ENCODE results near the gene ZNF100.
"Not testable (repeated sequence)": the region's sequence is repeated elsewhere in the genome, so short reads cannot be mapped to it uniquely, and the experiment has no call there.

ZNF100 gene

DNA sequence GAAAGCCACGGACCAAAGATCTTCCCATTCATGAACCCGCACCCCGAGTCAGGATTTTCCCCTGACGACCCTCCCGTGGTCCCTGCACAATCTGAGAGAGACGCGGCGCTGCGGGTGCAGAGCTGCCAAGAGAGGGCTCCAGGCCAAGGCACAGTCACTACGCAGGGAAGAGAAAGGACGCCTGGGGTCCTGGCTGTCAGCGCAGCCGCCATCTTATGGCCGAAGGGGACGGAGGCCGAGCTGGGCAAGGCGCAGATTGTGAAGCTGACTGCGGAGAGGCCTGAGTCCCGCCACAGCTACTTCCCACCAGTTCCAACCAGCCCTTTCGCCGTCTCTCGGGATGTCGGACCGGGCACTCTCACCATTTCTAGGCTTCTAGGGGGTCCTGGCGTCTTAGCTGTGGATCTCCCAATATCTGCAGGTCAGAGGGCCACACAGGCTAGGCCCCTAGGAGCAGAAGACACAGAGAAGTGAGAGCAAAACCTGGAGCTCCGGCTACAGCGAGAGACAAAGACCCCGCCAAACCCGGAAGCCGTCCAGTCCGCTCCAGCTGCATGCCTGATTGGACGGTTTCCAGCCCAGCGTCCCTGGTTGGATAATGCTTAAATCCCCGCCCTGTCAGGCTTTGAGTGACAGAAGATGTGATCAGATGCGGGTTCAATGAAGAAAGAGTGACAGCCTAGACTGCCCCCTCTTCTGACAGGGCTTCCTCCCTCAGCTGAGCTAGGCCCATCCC lies at the start of gene ZNF100:
Gene ZNF100, minus strand, starts transcription at position 515 of the 736 bp plus-strand sequence. Its CDS starts 150 bp downstream, at position 365.
- peak; percentile 94 for DNase-seq

DNA sequence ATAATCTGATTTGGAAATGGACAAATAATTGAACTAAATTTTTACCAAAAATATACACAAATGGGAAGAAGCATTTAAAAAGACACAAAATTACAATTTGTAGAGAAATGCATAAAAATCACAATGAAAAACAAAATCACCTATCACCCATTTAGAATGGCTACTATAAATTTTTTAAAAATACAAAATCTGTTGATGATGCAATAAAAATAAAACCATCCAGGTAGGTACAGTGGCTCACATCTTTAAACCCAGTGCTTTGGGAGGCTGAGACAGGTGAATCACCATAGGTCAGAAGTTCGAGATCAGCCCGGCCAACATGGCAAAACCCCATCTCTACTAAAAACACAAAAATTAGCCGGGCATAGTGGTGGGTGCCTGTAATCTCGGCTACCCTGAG lies 45.1 kb upstream of the ZNF100 start:
- DNase-seq, result no peak

DNA sequence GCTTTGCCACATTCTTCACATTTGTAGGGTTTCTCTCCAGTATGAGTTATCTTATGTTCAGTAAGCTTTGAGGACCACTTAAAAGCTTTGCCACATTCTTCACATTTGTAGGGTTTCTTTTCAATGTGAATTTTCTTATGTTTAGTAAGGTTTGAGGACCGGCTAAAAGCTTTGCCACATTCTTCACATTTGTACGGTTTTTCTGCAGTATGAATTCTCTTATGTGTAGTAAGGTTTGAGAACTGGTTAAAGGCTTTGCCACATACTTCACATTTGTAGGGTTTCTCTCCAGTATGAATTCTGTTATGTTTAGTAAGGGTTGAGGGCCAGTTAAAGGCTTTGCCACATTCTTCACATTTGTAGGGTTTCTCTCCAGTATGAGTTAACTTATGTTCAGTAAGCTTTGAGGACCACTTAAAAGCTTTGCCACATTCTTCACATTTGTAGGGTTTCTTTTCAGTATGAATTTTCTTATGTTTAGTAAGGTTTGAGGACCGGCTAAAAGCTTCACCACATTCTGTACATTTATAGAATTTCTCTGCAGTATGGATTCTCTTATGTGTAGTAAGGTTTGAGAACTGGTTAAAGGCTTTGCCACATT lies 41.1 kb upstream of the ZNF100 start:
- DNase-seq, result not testable (repeated sequence)

DNA sequence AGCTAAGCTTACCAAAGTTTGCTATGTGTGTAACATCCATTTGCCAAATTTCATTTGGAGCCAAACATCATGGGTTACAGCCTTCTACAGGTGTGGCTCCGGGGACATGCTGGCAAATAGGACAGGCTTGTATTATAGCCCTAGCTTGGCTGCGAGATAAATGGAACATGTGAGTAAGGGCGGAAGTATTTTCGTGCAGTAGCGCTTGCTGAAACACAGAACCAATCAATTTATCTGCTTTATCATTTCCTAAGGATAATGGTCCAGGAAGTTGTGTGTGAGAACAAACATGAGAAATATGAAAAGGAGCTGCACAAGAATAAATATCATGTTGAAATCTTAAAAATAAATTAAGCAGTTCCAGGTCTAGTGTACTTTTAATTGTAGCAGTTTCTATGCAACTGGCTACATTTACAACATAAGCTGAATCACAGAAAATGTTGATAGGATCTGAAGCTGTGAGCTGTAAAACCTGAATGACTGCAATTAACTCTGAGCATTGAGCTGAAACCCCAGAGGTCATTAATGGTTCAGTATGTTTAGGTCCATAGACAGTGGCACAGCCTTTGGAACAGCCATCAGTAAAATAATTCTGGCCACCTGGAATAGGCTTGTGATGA lies 22.2 kb upstream of the ZNF100 start:
- no peak for DNase-seq

DNA sequence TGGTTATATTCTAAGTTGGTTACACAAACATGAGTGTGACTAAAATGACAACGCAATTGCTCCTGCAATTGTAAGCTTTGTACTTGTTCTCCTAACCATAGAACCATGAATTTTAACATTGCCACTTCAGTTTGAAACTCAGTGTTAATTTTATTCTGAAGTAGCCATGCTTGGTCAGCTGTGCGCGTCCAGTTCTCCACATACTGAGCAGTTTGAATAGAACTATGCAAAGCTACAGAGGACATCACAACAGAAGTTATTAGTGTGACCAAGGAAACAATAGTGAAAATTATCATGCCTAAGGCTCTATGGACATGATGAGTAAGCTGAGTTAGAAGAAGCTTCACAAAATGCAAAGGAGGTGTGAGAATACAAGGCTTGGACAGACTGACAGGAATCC lies 19.6 kb upstream of the ZNF100 start:
- DNase-seq, result no peak

DNA sequence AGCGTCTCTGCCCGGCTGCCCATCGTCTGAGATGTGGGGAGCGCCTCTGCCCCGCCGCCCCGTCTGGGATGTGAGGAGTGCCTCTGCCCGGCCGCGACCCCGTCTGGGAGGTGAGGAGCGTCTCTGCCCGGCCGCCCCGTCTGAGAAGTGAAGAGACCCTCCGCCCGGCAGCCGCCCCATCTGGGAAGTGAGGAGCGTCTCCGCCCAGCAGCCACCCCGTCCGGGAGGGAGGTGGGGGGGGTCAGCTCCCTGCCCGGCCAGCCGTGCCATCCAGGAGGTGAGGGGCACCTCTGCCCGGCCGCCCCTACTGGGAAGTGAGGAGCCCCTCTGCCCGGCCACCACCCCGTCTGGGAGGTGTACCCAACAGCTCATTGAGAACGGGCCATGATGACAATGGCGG lies 8.4 kb upstream of the ZNF100 start:
- DNase-seq, result not testable (repeated sequence)

DNA sequence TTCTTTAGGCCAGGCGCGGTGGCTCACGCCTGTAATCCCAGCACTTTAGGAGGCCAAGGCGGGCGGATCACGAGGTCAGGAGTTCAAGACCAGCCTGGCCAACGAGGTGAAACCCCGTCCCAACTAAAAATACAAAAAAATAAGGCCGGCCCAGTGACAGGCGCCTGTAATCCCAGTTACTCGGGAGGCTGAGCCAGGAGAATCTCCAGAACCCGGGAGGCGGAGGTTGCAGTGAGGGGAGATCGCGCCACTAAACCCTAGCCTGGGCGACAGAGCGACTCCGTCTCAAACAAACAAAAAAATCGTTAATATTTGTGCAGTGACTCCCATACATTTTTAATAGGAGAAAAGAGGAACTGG lies 694 bp downstream of the ZNF100 start:
- not testable (repeated sequence) for DNase-seq

DNA sequence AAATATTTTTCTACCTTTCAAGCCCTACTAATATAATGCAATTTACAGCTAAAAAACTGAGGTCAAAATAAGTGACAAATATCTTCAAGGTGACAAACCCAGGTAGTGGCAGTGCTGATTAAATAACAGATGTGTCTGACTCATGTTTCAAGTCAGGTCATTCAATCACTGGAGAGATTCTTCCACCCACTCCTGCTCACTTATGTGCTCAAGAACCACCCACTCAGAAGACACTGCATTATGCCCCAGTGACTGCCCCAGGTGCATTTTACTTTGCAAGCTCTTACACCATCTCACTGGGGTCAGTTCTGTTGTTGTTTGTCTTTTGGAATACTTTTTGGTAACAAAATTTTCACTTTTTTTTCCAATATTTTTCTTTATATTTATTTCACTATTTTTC lies 2.2 kb downstream of the ZNF100 start:
- DNase-seq, result no peak

DNA sequence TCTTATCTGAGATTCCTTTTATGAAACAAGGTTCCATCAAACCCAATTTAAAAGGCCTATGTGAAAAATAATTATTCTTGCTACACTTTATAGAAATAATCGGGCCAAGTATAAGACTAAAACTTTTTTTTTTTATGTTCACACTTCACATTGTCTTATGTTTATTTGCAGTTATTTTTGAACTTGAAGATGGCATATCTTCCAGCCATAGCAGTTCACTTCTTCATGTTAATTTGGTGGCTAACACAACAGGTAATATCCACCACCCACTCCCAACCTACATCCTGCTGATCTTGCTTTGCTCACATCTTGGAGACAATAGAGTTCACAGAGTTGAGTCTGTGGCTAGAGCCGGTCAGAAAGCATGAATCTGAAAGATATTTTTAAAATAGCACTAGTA lies 5.8 kb downstream of the ZNF100 start:
- DNase-seq, result not testable (repeated sequence)

DNA sequence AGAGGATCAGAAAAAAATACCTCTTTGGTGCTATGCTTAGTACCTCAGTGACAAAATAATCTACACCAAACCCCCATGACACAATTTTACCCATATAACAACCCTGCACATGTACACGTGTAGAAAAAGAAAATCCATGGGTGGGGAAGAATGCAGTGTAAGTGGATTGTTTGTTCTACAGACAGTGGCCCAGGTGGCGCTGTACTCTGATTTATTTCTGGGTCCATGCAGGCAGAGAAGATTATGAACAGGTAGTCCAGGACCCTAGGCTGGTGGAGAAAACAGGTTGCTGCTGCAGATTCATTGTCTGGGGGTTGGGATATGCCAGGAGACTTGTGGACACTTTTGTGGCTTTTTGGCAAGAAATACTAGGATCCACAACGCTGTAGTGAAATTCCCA lies 9.1 kb downstream of the ZNF100 start:
- no peak for DNase-seq

DNA sequence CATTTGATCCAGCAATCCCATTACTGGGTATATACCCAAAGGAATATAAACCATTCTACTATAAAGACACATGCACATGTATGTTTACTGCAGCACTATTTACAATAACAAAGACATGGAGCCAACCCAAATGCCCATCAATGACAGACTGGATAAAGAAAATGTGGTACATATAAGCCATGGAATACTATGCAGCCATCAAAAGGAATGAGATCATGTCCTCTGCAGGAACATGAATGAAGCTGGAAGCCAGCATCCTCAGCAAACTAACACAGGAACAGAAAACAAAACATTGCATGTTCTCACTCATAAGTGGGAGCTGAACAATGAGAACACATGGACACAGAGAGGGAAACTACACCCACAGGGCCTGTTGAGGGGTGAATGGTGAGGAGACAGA lies 11.8 kb downstream of the ZNF100 start:
- DNase-seq, result not testable (repeated sequence)

DNA sequence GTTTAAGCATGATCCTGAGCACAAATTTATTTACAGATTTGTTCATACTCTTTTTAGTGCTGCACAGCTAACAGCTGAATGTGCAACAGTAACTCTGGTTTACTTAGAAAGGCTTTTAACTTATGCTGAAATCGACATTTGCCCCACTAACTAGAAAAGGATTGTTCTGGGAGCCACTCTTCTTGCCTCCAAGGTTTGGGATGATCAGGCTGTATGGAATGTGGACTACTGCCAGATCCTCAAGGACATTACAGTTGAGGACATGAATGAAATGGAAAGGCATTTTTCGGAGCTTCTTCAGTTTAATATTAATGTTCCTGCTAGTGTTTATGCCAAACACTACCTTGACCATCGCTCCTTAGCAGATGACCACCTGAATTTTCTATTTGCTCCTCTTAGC lies 16.0 kb downstream of the ZNF100 start:
- no peak for DNase-seq

DNA sequence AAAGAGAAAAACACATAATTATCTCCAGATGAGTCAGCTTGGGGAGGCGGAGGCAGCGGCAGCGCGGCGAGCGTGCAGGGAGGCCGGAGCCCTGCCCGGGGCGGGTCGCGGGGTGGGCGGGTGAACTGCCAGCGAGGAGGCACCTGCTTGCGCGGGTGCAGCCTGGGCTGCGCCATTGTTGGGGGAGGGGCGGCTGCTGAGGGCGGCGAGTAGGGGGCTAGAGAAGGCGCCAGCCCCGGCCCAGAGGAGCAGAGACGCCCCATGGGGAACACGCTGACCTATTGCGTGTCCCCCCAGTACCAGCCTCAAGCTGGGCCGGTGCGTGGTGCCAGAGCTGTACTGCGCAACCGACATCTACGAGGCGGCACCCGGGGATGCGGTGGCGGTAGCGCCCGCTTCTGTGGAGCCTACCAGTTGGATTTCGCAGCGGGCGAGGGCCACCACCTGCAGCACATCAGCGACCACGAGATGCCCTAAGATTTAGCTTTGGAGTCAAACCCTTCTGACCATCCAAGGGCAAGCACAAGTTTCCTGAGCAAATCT lies 16.7 kb downstream of the ZNF100 start:
- no peak for DNase-seq

DNA sequence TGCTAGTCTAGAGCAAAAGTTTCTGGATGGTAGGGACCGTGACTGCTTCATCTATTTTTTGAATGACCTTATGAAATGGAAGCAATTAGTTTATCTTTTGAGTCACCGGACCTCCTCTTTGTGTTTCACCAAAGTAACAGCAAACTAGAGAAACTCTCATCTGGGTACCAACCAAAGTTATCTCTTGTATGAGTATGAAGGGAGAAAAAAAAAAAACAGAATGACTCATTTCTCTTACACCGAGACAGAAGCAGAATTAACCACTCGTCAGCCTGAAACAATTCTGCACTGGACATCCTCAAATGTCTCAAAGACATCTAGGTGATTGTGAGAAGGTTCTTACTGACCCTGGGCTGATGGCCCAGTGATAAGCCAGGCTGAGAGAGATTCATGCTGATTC lies 18.3 kb downstream of the ZNF100 start:
- DNase-seq, result no peak

DNA sequence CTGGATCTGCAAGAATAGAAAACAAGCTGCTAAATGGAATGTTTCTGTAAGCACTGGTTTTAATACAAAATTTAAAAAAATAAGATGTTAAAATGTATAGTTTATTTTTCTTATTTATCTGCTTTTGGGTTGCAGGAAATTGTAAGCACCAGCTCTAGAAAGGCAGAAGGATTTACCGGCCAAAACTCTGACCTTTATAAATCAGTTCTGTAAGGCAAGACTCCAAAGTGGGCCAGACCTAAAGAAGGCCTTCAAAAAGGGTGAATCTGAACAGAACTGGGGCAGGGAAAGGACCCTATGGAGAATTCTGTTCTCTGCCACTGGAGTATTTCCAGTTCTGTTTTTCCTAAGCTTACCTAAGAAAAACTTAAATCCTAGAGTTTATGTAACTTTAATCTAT lies 19.3 kb downstream of the ZNF100 start:
- no peak for DNase-seq

DNA sequence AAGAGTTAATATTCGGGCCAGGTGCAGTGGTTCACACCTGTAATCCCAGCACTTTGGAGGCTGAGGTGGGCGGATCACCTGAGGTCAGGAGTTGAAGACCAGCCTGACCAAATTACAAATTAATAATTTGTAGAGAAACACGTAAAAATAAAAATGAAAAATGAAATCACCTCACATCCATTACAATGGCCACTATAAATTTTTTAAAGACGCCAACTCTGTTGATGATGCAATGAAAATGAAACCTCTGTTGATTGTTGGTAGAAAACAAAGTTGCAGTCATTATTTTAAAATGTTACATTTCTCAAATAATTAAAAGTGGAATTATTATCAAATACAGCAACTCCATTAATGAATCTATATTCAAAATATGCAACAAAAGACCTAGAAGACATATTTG lies 26.8 kb downstream of the ZNF100 start:
- no peak for DNase-seq

DNA sequence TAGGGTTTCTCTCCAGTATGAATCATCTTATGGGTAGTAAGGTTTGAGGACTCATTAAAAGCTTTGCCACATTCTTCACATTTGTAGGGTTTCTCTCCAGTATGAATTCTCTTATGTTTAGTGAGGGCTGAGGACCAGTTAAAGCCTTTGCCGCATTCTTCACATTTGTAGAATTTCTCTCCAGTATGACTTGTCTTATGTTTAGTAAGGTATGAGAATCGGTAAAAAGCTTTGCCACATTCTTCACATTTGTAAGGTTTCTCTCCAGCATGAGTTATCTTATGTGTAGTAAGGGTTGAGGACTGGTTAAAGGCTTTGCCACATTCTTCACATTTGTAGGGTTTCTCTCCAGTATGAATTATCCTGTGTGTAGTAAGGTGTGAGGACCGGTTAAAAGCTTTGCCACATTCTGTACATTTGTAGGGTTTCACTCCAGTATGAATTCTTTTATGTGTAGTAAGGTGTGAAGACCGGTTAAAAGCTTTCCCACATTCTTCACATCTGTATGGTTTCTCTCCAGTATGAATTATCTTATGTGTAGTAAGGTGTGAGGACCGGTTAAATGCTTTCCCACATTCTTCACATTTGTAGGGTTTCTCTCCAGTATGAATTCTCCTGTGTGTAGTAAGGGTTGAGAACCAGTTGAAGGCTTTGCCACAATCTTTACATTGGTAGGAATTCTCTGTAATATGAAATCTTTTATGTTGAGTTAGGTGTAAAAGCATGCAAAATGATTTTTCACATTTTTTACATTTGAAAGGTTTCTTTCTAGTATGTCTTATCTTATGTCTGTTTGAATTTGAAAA lies 40.2 kb downstream of the ZNF100 start:
- not testable (repeated sequence) for DNase-seq

DNA sequence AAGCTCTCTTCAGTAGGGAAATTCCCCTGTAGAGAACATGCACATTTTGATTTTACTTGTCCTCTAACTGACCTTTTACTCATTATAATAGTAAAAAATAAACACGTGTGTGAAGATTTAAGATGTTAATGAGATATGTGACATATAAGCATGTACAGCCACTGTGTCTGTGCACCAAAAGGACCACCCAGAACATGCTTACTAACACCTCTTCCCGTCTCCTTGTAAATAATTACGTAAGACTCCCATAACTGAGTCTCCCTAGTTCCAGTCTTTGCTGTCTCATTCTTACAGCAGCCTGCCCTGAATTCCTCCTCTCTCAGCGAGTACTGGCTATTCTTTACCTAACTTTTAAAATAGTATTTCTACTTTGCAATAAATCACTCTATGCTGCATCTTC lies 53.6 kb downstream of the ZNF100 start:
- no peak for DNase-seq

DNA sequence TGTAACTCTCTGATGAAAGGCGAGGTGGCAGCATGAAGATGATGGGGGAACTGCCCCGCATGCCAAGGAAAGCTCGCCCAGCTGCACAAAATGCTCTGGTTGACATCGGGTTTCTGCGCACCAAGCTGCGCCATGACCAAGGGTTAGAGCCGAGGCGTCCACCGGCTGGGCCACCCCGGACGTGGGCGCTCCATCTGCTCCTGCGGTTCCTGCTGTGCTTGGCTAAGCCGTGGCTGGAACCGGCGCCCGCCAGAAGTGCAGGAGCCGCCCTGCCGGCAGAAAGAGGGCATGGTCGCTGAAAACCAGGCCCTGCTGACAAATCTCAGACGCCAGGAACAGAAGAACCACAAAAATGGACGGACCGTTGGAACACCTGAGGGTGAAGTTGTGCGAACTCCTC lies 57.9 kb downstream of the ZNF100 start:
- DNase-seq, result no peak

DNA sequence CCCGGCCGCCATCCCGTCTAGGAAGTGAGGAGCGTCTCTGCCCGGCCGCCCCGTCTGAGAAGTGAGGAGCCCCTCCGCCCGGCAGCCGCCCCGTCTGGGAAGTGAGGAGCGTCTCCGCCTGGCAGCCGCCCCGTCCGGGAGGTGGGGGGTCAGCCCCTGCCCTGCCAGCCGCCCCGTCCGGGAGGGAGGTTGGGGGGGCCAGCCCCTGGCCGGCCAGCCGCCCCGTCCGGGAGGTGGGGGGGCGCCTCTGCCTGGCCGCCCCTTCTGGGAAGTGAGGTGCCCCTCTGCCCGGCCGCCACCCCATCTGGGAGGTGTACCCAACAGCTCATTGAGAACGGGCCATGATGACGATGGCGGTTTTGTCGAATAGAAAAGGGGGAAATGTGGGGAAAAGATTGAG lies 59.5 kb downstream of the ZNF100 start:
- not testable (repeated sequence) for DNase-seq

DNA sequence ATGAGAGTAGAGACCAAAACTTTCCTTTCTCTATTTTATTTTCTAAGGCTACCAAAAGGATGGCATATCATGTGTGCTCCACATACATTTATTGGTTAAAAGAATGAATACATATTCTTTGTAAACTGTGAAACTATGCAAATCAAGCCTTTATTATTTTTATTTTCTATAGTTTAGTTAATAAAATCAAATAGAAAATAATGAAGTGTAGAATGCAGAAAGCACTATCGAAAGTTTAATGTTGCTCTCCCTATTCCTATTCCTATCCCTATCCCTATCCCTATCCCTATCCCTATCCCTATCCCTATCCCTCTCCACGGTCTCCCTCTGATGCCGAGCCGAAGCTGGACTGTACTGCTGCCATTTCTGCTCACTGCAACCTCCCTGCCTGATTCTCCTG lies 60.3 kb downstream of the ZNF100 start:
- DNase-seq, result no peak

DNA sequence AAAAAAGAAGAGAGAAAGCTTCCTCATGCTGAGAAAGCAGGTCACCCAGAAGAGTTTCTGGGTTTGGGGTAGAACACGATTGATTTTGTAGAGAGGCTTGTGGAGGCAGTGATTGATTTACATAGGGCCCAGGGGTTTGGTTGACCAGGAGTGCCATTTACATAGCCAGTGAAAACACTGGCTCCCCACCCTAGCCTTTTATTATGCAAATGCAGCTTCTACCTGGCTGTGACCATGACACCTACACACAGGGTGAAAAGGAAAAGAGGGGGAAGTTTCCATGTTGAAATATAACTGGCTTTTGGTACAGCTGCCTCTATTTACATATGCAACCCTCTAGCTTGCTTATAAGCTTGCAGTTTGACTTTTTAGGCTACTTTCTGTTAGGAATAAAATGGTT lies 62.0 kb downstream of the ZNF100 start:
- DNase-seq, result no peak

DNA sequence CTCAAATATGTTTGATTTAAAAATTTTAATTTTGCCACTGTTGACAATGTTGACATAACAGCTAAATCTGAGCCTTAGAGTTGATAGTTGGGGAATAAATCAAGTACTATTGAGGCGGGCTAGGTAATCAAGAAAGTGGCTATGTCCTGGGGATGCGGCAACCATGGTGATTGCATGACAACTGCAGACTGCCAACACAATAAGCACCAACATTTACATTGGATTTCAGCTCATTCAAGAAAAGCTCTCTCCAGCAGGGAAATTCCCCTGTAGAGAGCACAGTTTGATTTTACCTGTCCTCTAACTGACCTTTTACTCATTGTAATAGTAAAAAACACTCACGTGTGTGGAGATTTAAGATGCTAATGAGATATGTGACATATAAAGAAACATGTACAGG lies 63.1 kb downstream of the ZNF100 start:
- DNase-seq, result no peak

Data from NCI-H1105 treated with DMSO at 0.1 percent for 48 hours (cell line).